ENCODE results near the gene RRBP1. TPM values are rescaled to one million over a fixed set of nuclear protein-coding genes. Genes with fewer than 3 reads are reported as not detected.
A peak's percentile ranks its signal among the peaks of the same experiment; 100 is the strongest.

Gene RRBP1
- total RNA-seq, 2 experiments from 2014 or later: 26.4 to 27.2 TPM

DNA sequence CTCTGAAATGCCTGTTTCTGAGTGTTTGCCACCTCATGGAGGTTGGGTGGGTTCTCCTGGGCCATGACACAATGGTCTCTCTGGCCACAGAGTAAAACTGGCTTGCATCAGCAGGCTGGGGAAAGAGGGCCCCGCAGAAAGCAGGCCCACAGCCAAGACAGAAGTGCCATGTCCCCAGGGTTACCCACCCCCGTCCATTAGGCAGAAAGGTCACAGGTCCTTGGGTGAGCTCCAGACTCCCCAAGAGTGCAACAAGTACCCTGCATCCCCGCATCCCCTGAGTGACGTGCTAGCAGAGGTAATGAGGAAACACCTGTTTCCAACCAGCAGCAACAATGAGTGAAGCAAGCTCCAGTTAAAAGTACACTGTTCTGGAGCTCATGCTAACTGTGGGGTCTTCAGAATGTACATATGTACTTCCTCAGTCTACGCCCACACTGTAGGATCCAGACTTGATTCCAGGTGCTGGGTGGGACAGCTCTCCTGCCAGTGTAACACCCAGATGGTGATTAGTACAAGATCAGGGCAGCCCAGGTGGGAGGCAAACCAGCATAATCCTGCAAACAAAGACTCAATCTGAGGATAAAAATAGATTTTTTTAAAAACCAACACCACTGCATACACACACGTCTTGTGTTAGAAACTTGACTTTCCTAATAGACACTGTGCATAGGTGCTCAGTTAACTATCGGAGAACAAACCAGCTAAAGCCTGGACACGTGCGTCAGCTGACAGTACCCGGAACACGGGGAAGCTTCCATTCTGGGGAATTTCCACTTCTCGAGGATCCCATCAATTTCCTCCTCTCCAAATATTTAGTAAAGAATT is 31.5 kb downstream of the RRBP1 start:
- Mint-ChIP-seq H3K27ac (no peak overlapping the region), H3K4me1 (ENCODE audit: low read depth) (no peaks in the 10 kb centered on the region), H3K9me3 (no peaks in the 10 kb centered on the region), H3K4me3 (no peak overlapping the region), H3K36me3 (ENCODE audit: low read depth) (no peaks in the 10 kb centered on the region), H3K27me3 (no peaks in the 10 kb centered on the region)
- Histone ChIP-seq H3K9me3 (ENCODE audit: control insufficient read depth in 1 of 2, insufficient read depth in 1 of 2, low read length in 2 of 2) (no peaks in the 10 kb centered on the region), H3K36me3 (ENCODE audit: insufficient read depth, low read length) (no peaks in the 10 kb centered on the region), H3K4me1 (ENCODE audit: insufficient read depth, low read length) (peaks cover 16% of the 10 kb centered on the region), H3K4me3 (ENCODE audit: low read length) (no peak overlapping the region), H3K27ac (ENCODE audit: low read depth in 1 of 2, low read length in 2 of 2) (no peak overlapping the region), H3K27me3 (ENCODE audit: control insufficient read depth in 1 of 2, insufficient read depth in 2 of 2, low read length in 2 of 2) (no peaks in the 10 kb centered on the region)
- intact Hi-C loops (cut with DNase I, micrococcal nuclease): loop anchor here in 1 of 2 experiments (10.0 kb wide), 1 partner anchor 244 kb away; no protein-coding TSS in a partner anchor
- TF ChIP-seq, protein P1, sequence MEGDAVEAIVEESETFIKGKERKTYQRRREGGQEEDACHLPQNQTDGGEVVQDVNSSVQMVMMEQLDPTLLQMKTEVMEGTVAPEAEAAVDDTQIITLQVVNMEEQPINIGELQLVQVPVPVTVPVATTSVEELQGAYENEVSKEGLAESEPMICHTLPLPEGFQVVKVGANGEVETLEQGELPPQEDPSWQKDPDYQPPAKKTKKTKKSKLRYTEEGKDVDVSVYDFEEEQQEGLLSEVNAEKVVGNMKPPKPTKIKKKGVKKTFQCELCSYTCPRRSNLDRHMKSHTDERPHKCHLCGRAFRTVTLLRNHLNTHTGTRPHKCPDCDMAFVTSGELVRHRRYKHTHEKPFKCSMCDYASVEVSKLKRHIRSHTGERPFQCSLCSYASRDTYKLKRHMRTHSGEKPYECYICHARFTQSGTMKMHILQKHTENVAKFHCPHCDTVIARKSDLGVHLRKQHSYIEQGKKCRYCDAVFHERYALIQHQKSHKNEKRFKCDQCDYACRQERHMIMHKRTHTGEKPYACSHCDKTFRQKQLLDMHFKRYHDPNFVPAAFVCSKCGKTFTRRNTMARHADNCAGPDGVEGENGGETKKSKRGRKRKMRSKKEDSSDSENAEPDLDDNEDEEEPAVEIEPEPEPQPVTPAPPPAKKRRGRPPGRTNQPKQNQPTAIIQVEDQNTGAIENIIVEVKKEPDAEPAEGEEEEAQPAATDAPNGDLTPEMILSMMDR (IDR thresholded peaks at IDR 0.05): no peak
- ATAC-seq (ENCODE audit: poor library complexity): no peak
- ChIA-PET CTCF (no interaction called here), POLR2A (interaction anchor here (1.5 kb wide), 1 partner anchor 32 kb away, joined by 3 read pairs; the partner anchor contains the start of gene RRBP1)
- DNase-seq: peak in 1 of 14 experiments; percentile 29

DNA sequence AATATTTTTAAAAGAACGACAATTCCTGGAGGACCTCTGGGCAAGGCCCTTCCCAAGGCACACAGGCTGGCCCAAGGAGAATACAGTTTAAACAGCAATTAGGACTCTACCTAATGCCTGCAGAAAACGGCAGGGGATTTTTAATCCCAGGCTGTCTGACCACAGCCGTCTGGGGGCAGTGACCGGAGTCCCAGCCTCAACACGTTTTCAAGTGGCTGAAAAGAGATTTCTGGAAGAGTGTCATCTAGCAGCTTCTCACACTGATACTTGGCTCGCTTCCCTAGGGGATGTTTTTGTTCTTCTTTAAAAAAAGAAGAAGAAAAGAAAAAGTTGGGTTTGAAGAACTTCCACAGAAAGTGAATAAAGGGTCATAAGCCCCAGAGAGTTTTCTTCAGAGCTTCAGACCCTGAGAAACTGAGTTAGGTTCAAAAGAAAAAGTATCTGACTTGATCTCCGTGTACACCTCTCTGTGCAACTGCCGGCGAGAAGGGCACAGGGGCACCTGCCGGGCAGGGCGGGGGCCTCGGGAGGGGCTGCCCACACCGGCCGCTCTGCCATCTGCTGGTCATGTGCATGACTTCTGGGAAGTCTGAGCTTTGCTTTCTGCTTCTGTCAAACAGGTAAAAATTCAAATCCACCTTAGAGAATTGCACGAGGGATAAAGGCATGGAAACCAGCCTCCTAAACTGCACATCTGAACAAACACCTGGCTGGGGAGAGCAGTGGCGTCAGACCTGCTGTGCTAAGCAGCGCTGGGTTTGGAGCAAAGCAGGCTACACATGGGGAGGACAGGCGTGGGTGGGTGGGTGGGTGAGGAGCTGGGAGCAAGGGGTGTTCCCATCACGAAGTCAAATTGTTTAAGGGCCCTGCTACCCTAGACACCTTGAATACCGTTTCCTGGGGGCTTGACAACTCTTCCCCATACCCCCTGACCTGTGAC is 33.0 kb downstream of the RRBP1 start:
- no peaks in the 10 kb centered on the region for H3K9me3 Mint-ChIP-seq

DNA sequence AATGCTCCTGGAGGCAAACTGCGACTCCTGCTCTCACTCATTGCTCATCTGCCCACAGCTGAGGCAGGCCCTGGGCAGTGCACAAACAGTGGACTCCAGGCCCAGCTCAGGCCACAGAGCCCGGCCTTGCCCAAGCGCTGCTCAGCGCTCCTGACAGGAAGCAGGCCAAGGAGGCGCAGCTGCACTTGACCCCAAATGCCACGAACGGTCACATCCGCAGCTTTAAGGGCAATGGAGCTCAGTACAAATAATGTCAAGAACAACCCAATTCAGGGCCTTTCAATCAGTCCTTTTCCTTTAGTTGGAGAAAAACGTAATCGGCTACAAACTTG is 33.8 kb downstream of the RRBP1 start:
- no peak for ATAC-seq (ENCODE audit: poor library complexity)
- no peaks in the 10 kb centered on the region for H3K4me1 Mint-ChIP-seq (ENCODE audit: low read depth)

More for the DNA sequence above, 33.0 kb downstream of the RRBP1 start:
- Mint-ChIP-seq H3K4me1 (ENCODE audit: low read depth) (no peaks in the 10 kb centered on the region), H3K4me3 (no peak overlapping the region), H3K36me3 (ENCODE audit: low read depth) (no peaks in the 10 kb centered on the region), H3K27ac (no peak overlapping the region), H3K27me3 (no peaks in the 10 kb centered on the region)
- peak; percentile 48 for ATAC-seq (ENCODE audit: poor library complexity)
- POLR2A ChIA-PET: no interaction called here
- Histone ChIP-seq H3K4me1 (ENCODE audit: insufficient read depth, low read length) (peaks cover 16% of the 10 kb centered on the region), H3K27me3 (ENCODE audit: control insufficient read depth in 1 of 2, insufficient read depth in 2 of 2, low read length in 2 of 2) (no peaks in the 10 kb centered on the region), H3K9me3 (ENCODE audit: control insufficient read depth in 1 of 2, insufficient read depth in 1 of 2, low read length in 2 of 2) (no peaks in the 10 kb centered on the region), H3K36me3 (ENCODE audit: insufficient read depth, low read length) (no peaks in the 10 kb centered on the region), H3K4me3 (ENCODE audit: low read length) (no peak overlapping the region), H3K27ac (ENCODE audit: low read depth in 1 of 2, low read length in 2 of 2) (no peak overlapping the region)
- intact Hi-C loops (cut with DNase I, micrococcal nuclease): loop anchor here in 1 of 2 experiments (1.0 kb wide), 1 partner anchor 112 kb away; no protein-coding TSS in a partner anchor
- peak in 12 of 14 experiments; percentile 9 to 60 (median 25) for DNase-seq
- TF ChIP-seq, protein P1 (IDR thresholded peaks at IDR 0.05): peak; percentile 42
- CTCF ChIA-PET: interaction anchor here (0.6 to 1.1 kb wide), 4 partner anchors 15 to 112 kb away, joined by 3 to 10 read pairs (median 4); no protein-coding TSS in a partner anchor

More for the DNA sequence above, 33.8 kb downstream of the RRBP1 start:
- no peak for DNase-seq
- Histone ChIP-seq H3K4me1 (ENCODE audit: insufficient read depth, low read length) (peaks cover 16% of the 10 kb centered on the region), H3K27me3 (ENCODE audit: control insufficient read depth in 1 of 2, insufficient read depth in 2 of 2, low read length in 2 of 2) (no peaks in the 10 kb centered on the region), H3K4me3 (ENCODE audit: low read length) (no peak overlapping the region), H3K36me3 (ENCODE audit: insufficient read depth, low read length) (no peaks in the 10 kb centered on the region), H3K27ac (ENCODE audit: low read depth in 1 of 2, low read length in 2 of 2) (no peak overlapping the region), H3K9me3 (ENCODE audit: control insufficient read depth in 1 of 2, insufficient read depth in 1 of 2, low read length in 2 of 2) (no peaks in the 10 kb centered on the region)
- H3K36me3 Mint-ChIP-seq (ENCODE audit: low read depth): no peaks in the 10 kb centered on the region
- H3K27ac Mint-ChIP-seq: no peak overlapping the region
- TF ChIP-seq, protein P1 (IDR thresholded peaks at IDR 0.05): no peak
- intact Hi-C loops (cut with DNase I, micrococcal nuclease): no loop called here
- CTCF ChIA-PET: interaction anchor here (1.1 kb wide), 1 partner anchor 111 kb away, joined by 3 read pairs; no protein-coding TSS in a partner anchor
- no peak overlapping the region for H3K4me3 Mint-ChIP-seq
- H3K9me3 Mint-ChIP-seq: no peaks in the 10 kb centered on the region
- POLR2A ChIA-PET: no interaction called here
- H3K27me3 Mint-ChIP-seq: no peaks in the 10 kb centered on the region
